SK-N-SH (cell line): ENCODE data around the gene PPAN.

ENCODE experiments used
- GABPA ChIP-seq: IDR thresholded peaks from 2 replicates; pipeline ENCODE4 v1.4.0; 2012; ENCODE audit warnings: low read depth, mild to moderate bottlenecking
- JUND ChIP-seq: IDR thresholded peaks from 2 replicates; pipeline ENCODE4 v1.4.0; 2012
- MXI1 ChIP-seq: IDR thresholded peaks from 2 replicates; pipeline ENCODE4 v1.6.1; 2012; ENCODE audit warnings: mild to moderate bottlenecking, low read depth, low read length, improper control_type of control experiment
- RFX5 ChIP-seq: IDR thresholded peaks from 2 replicates; pipeline ENCODE4 v1.6.1; 2012; ENCODE audit warnings: mild to moderate bottlenecking, improper control_type of control experiment, low read length
- TAF1 ChIP-seq: IDR thresholded peaks from 2 replicates; pipeline ENCODE4 v1.6.1; 2012; ENCODE audit warnings: low read depth, mild to moderate bottlenecking, low read length, moderate library complexity, borderline replicate concordance
- TF ChIP-seq, protein P1 (sequence below): fragments of 200-600 bp; sonication (generic); IDR thresholded peaks from 2 replicates; pipeline ENCODE4 v1.6.1; 2017; ENCODE audit warnings: antibody characterized with exemption, mild to moderate bottlenecking, moderate library complexity
- TF ChIP-seq, protein P2 (sequence below): IDR thresholded peaks from 2 replicates; pipeline ENCODE4 v1.4.0; 2012; ENCODE audit warnings: low read depth
- TF ChIP-seq, protein P3 (sequence below): IDR thresholded peaks from 2 replicates; pipeline ENCODE4 v1.4.0; 2012; ENCODE audit warnings: low read depth, borderline replicate concordance
- TF ChIP-seq, protein P4 (sequence below): IDR thresholded peaks from 2 replicates; pipeline ENCODE4 v1.6.1; 2012; ENCODE audit warnings: mild to moderate bottlenecking, low read depth, low read length, moderate library complexity

DNA sequence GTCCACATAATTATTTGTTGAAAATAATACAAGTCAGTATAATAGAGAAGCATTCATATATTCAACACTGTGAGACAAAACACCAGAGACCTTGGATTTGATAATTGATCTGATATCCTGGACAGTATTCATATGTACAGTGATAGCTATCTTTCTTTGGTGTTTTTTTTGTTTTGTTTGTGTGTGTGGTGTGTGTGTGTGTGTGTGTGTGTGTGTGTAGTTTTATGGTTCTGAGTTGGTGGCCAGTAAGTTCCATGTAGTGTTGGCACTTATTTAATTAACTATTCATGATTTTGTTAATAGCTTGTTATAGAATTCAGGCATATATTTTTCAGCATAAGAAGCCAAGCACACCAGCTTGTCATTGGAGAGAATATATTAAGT is 2.0 kb upstream of the PPAN start:
- TF ChIP-seq, protein P1, sequence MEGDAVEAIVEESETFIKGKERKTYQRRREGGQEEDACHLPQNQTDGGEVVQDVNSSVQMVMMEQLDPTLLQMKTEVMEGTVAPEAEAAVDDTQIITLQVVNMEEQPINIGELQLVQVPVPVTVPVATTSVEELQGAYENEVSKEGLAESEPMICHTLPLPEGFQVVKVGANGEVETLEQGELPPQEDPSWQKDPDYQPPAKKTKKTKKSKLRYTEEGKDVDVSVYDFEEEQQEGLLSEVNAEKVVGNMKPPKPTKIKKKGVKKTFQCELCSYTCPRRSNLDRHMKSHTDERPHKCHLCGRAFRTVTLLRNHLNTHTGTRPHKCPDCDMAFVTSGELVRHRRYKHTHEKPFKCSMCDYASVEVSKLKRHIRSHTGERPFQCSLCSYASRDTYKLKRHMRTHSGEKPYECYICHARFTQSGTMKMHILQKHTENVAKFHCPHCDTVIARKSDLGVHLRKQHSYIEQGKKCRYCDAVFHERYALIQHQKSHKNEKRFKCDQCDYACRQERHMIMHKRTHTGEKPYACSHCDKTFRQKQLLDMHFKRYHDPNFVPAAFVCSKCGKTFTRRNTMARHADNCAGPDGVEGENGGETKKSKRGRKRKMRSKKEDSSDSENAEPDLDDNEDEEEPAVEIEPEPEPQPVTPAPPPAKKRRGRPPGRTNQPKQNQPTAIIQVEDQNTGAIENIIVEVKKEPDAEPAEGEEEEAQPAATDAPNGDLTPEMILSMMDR = no peak
- TF ChIP-seq JUND (no peak), GABPA (no peak), MXI1 (no peak), TAF1 (no peak), RFX5 (no peak)
- TF ChIP-seq, protein P2, sequence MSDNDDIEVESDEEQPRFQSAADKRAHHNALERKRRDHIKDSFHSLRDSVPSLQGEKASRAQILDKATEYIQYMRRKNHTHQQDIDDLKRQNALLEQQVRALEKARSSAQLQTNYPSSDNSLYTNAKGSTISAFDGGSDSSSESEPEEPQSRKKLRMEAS = no peak
- TF ChIP-seq, protein P3, sequence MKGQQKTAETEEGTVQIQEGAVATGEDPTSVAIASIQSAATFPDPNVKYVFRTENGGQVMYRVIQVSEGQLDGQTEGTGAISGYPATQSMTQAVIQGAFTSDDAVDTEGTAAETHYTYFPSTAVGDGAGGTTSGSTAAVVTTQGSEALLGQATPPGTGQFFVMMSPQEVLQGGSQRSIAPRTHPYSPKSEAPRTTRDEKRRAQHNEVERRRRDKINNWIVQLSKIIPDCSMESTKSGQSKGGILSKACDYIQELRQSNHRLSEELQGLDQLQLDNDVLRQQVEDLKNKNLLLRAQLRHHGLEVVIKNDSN = no peak
- TF ChIP-seq, protein P4, sequence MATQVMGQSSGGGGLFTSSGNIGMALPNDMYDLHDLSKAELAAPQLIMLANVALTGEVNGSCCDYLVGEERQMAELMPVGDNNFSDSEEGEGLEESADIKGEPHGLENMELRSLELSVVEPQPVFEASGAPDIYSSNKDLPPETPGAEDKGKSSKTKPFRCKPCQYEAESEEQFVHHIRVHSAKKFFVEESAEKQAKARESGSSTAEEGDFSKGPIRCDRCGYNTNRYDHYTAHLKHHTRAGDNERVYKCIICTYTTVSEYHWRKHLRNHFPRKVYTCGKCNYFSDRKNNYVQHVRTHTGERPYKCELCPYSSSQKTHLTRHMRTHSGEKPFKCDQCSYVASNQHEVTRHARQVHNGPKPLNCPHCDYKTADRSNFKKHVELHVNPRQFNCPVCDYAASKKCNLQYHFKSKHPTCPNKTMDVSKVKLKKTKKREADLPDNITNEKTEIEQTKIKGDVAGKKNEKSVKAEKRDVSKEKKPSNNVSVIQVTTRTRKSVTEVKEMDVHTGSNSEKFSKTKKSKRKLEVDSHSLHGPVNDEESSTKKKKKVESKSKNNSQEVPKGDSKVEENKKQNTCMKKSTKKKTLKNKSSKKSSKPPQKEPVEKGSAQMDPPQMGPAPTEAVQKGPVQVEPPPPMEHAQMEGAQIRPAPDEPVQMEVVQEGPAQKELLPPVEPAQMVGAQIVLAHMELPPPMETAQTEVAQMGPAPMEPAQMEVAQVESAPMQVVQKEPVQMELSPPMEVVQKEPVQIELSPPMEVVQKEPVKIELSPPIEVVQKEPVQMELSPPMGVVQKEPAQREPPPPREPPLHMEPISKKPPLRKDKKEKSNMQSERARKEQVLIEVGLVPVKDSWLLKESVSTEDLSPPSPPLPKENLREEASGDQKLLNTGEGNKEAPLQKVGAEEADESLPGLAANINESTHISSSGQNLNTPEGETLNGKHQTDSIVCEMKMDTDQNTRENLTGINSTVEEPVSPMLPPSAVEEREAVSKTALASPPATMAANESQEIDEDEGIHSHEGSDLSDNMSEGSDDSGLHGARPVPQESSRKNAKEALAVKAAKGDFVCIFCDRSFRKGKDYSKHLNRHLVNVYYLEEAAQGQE = no peak
